ENCODE measurements around the gene MED12.

The MED12 gene

DNA sequence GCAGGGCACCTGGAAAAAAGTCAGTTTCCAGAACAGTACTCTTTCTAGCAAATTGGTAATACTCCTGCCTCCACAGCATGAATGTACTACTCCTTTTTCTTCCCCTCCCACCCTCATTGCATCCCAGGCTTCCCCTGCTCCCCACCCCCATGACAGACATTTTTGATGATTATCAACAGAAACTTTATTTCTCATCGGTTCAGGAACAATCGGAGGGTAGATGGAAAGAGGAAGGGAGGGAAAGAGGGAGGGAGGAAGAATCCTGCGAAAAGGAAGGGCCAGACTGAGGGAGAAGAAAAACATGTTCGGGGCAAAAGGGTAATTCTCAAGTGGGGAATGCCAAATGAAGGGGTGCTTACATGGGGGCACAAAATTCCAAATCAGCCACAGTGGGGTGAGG, 11.2 kb upstream of the MED12 start:
- no peak for DNase-seq (ENCODE audit: low read depth, low spot score)

DNA sequence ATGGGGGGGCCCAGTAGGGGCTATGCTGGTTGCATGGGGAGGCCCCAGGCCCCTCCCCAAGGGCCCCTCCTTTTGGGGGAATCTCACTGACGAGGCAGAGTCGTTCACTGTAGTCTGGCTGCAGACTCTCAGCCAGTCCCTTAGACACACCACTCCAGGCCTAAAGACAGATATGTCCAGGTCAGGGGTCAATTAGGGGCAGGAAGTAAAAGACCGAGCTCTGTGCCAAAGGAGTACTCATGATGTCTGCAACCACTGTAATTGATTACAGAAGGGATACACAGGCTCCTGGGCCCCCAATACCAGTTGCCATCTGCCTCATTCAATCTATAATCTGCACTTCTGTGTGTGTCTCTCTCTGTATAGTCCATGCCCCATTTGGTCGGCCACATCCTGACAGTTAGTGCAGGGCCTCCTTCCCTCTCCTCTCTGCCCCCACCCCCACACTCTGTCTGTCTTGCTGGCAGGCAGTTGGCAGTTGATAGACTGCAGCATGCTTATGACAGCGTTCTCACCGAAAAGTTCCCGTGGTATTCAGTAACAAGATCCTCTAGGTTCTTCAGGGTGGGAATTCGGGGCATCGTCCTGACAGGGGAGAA, 10.5 kb upstream of the MED12 start:
- DNase-seq (ENCODE audit: low read depth, low spot score): no peak

DNA sequence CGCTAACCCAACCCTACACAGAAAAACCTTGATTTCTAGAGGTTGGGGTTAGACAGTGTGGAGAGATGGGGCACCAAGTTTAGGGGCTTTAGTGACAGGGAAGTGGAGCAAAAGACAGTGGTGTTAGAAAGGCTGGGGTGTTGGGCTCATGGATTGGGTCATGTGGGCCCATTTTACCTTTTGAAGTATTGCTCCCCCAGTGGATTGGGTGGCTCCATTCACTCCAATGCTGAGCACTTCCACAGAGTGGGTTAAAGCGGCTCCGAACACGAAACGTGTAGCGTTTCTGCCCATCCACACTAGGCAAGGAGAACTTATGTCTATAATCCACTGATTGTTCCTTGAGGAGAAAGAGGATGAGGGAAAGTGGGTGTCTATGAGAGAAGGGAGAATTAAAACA, 9.3 kb upstream of the MED12 start:
- no peak for DNase-seq (ENCODE audit: low read depth, low spot score)

DNA sequence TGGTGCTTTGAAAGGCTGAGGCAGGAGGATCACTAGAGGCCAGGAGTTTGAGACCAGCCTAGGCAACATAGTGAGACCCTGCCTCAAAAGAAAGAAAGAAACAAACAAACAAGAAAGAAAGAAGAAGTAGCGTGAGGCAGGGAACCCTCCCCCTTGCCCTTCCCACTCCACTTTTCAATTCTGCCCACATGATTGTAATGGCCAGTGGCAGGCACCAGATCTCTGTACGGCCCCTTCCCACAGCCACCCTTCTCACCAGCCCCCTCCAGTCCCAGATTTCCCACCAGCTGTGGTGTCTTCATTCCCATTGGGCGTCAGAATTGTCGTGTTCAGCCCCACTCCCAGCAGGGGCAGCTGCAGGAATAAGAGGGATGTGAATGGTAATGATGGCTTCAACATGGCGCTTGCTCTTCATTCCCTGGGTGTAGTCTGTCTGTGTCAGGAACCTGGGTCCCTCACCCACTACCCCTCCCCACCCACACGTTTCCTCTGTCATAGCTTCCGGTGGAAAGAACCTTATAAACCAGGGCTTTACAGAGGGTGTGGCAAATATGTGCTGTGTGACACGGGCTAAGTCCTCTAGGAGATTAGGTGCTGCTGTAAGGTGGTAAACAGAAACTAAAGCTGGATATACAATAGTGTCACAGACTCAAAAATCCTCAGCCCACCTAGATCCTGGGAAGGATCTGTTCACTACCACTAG, 7.1 kb upstream of the MED12 start, which contains the start of gene IL2RG:
Gene IL2RG (minus strand): TSS at position 437 of the 703 bp plus-strand sequence. CDS start 38 bp downstream, at position 399.
- no peak for DNase-seq (ENCODE audit: low read depth, low spot score)

DNA sequence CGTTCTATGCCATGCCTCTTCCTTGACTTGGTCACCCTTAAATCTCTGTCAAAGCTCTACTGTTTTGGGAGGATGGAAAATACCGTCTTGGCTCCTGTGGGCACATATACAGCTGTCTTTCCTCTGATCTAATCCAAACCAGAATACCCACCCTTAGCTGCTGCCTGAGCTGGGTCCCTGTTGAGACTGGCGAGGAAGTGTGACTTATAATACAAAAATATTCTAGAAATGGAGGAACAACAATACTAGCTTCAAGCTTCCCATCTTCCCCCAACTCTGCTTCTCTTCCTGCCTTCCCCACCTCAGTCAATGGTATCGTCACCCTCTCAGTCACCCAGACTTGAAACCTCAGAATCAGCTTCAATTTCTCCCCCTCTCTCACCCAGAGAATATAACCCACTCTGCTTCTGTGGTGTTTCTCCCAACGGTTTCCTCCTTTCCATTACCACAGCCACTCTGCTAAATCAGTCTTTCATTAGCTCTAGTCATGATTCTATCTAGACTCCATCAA, 6.4 kb upstream of the MED12 start:
- DNase-seq (ENCODE audit: low read depth, low spot score): no peak

DNA sequence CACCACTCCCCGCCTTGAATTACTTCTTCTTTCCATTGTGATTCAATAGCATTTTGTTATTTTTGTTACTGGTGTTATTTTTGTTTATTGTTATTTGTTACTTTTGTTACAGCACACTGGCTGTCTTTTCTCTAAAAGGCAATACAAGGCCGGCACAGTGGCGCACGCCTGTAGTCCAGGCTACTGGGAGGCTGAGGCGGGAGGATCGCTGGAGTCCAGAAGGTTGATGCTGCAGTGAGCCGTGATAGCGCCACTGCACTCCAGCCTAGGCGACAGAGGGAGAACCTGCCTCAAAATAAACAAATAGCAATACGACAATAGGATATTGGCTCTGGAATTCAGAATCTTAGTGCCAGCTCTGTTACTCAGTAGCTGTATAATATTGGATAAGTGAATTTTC, 1.0 kb upstream of the MED12 start:
- DNase-seq (ENCODE audit: low read depth, low spot score): no peak

DNA sequence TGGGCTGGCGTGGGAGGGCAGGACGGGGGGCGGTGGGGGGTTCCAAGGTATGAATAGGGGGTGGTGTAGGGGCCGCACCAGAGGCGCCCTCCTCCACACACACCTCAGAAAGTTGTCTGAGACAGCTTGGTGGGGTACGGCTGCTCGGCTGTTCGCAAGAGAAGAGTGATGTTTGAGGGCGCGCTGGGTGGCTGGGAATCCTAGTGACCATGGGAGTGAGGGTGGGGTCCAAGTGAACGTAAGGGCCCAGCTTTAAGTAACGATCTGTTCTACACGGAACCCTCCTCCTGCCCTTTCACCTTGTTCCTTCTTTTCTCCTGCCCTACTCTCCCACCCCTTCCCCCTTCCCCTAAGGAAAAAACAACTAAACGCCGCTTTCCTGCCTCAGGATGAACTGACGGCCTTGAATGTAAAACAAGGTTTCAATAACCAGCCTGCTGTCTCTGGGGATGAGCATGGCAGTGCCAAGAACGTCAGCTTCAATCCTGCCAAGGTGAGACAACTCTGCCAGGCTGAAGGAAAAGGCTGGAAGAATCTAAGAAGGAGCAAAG, 664 bp downstream of the MED12 start:
- DNase-seq (ENCODE audit: low read depth, low spot score): peak; percentile 16

DNA sequence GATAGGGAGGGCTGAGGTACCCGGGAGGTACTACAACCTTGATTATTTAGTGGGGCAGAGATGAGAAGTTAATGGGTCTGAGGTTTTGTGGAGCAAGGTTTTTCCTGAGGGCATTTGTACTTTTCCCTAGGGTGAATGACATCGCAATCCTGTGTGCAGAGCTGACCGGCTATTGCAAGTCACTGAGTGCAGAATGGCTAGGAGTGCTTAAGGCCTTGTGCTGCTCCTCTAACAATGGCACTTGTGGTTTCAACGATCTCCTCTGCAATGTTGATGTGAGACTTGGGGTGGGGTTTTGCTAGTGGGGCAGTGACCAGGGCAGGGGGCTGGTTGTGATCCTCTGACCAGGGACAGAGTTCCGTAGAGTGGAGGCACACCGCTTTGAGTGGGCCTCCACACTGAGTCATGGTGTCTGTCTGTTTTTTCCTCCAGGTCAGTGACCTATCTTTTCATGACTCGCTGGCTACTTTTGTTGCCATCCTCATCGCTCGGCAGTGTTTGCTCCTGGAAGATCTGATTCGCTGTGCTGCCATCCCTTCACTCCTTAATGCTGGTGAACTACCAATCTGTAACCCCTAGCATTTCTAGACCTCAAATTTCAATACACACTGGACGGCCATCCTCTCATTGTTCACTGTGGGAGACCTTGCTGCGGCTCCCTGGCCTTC, 9.9 kb downstream of the MED12 start:
- DNase-seq (ENCODE audit: low read depth, low spot score): no peak

DNA sequence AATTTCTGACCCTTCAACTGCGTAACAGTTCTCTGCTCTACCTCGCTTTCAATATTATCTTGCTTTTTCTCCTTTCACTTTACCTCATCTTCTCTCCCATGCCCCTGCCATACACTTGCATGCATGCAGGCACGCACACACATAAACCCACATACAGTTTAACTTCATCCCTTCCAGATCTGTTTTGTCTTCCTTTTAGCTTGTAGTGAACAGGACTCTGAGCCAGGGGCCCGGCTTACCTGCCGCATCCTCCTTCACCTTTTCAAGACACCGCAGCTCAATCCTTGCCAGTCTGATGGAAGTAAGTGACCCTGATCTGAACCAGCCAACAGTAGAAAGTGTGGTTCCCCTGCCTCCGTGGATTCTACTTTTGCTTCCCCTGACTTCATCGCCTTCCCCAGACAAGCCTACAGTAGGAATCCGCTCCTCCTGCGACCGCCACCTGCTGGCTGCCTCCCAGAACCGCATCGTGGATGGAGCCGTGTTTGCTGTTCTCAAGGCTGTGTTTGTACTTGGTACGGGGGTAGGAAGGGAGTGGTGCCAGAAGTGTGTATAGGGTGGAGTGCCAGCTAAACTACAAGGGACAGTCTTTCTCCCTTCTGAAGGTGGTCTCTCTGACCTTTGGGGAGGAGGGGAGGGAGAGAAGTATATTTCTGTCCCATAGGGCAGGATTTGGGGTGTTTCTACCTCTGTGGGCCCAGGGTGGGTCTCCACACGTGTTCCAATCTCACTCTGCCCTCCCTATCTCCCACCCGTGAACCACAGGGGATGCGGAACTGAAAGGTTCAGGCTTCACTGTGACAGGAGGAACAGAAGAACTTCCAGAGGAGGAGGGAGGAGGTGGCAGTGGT, 10.7 kb downstream of the MED12 start:
- DNase-seq (ENCODE audit: low read depth, low spot score): peak; percentile 77

DNA sequence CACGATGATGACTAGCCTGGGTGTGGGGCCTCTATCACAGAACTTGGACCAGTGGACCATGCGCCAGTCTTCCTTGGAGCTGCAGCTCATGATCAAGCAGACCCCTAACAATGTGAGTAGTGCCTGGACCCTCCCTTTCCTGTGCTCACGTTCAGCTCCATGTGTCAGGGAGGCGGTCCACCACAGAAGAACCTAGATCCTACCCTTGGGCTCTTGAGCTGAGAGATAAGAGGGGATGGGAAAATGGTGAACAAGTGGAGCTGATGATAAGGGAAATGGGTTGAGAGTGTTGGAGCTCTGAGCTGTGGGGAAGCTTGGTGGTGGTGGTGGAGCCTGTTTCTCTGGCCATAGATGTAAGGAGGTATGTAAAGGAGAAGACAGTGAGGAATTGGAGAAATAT, 13.1 kb downstream of the MED12 start:
- no peak for DNase-seq (ENCODE audit: low read depth, low spot score)

DNA sequence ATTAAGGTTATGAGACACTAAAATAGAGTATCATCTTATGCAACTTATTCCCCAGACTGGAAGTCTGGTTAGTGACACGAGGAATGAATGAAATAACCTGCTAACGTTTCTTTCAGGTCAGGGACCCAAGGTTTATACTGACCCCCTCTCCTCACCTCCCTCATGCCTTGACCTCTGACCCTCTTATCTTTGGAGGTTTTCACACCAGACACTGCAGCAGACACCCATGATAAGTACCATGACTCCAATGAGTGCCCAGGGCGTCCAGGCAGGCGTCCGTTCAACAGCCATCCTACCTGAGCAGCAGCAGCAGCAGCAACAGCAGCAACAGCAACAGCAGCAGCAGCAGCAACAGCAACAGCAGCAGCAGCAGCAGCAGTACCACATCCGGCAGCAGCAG, 22.0 kb downstream of the MED12 start:
- DNase-seq (ENCODE audit: low read depth, low spot score): no peak

DNA sequence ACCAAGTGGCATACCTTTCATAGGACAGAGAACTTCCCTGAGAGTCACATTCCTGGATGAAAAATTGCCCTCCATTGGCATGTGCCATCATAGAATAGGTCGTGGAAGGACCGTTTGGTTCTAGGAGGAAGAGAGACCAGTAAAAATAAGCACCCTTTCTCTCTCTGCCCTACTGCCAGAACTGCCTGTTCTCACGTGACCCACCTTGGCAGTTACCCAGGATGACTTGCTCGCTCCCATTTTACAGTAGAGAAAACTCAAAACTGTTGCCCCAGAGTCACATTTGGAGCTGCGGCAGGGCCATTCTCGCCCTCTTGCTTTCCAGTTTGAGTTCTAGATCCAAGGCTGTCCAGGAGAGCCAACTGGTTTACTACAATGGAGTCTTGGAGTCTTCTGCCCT, 25.1 kb downstream of the MED12 start:
- no peak for DNase-seq (ENCODE audit: low read depth, low spot score)

DNA sequence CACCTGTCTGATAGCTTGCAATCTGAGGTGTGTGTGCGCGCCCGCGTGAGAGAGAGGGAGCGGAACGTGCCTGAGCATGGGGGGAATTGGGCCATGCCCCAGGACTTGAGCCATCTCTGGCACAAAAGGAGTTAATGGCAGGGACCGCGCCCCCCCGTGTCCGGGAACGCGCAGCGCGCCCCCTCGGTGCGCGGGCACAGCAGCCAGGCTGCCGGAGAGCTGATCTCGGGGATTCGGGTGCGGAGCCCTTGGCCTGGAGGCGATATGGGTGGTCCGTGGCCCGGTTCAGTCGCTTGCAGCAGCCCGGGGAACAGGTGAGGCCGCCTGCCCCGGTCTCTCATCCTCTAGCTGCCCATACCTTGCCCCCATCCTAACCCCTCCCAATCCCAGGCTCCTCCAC, 26.3 kb downstream of the MED12 start, which contains the start of gene NLGN3:
Gene NLGN3 (plus strand): TSS at position 191 of the 400 bp plus-strand sequence. CDS start 2,909 bp downstream, outside the sequence.
- DNase-seq (ENCODE audit: low read depth, low spot score): peak; percentile 17

DNA sequence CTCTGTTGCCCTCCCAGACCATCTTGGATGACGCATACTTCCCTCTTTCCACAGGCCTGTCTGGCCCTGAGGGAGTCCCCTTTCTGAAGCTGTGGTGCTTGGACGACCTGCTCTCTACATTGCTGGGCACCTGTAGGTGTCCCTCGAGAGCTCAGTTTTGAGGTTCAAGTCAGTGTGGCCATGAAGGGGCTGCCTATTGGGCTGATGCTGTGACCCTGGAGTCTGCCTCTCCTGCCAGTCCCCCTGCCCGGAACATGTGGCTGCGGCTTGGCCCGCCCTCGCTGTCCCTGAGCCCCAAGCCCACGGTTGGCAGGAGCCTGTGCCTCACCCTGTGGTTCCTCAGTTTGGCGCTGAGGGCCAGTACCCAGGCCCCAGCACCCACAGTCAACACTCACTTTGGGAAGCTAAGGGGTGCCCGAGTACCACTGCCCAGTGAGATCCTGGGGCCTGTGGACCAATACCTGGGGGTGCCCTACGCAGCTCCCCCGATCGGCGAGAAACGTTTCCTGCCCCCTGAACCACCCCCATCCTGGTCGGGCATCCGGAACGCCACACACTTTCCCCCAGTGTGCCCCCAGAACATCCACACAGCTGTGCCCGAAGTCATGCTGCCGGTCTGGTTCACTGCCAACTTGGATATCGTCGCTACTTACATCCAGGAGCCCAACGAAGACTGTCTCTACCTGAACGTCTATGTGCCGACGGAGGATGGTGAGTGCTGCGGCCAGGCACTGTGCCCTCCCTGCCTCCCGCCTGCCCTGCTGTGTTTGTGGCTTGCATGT, 29.3 kb downstream of the MED12 start:
- DNase-seq (ENCODE audit: low read depth, low spot score): no peak

DNA sequence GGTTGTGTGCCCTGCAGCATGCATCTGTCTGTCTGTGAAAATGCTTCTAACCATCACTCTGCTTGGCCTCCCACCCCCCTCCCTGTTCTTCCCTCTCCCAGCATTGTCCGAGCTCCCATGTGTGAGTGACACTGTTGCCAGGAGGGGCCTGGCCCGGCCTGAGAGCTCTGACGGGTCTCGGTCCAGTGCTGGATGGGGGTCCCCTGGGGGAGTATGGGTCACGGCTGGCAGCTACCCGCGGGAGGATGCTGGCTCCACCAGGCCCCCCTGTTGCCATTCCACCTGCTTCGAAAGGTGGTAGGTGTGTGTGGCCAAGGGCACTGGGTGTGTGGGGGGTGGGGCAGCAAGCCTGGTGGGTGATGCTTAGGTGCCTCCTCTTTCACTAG, 29.9 kb downstream of the MED12 start:
- DNase-seq (ENCODE audit: low read depth, low spot score): no peak

DNA sequence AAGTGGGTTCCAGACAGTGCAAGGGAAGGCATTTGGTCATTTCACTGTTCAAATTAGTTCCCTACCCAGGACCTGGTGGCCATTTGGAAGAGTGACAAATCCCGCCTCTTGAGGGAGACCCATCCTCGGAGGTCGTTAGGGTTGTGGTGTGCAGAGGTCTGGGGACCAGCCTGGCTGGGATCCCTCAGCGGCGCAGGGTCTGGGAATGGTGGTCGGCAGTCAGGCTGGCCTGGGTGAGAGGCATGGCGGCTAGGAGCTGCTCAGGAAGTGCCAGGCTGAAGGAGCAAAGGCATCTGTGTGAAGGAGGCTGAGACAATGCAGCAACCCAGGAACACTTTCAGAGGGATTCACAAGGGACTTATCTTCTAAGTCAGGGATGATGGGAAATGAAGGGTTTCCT, 33.0 kb downstream of the MED12 start:
- DNase-seq (ENCODE audit: low read depth, low spot score): no peak

DNA sequence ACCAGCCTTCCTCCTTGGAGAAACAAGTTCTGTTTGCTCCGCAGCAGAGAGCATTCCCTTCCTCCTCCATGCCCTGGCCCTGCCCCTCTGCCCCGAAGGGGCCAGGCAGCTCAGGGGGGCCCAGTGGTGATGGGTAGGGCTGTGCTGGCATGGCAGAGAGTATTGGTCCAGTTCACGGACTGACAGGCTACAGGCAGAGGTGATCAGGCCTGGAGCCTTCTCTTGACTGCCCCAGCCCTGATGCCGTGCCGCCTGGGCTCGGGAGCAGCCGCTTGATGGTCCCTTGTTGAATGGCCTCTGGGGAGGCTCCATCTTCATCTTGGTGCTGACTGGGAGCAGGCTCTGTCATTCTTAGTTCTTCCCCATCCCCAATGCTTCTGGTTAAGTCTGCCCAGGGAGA, 35.8 kb downstream of the MED12 start:
- DNase-seq (ENCODE audit: low read depth, low spot score): no peak

DNA sequence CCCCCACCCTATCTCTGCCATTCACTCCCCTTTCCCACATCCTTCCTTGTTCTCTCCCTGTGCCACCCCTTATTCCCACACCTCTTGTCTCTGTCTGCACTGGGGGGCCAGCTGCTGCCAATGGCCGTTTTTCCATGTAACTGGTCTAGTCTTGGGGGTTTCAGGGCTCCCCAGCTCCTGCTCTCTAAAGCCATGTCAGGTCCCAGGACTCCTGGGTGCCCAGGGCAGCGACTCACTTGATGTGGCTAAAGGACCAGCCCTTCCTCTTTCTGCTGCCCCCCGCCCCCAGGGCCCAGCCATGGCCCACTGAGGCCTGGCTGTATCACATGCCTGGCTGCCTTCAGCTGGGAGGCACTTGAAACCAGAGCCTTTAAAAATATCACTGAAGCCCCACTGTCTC, 36.2 kb downstream of the MED12 start:
- DNase-seq (ENCODE audit: low read depth, low spot score): no peak

DNA sequence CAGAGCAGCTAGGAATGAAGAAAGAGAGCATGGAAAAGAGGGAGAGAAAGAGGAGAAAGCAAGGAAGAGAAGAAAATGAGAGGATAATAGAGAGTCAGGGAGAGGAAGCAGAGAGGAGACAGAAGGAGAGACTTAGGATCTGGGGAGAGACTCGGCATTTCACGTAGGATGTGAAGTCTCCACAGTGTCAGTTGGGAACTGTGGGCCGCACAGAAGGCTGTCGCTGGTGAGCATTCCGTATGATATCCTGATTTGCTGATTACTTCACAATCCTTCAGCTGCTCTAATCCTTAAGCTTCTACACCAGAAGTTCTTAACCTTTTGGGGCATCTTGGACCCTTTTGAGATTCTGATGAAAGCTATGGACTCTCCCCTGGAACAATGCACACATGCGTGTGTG, 40.2 kb downstream of the MED12 start:
- DNase-seq (ENCODE audit: low read depth, low spot score): no peak

DNA sequence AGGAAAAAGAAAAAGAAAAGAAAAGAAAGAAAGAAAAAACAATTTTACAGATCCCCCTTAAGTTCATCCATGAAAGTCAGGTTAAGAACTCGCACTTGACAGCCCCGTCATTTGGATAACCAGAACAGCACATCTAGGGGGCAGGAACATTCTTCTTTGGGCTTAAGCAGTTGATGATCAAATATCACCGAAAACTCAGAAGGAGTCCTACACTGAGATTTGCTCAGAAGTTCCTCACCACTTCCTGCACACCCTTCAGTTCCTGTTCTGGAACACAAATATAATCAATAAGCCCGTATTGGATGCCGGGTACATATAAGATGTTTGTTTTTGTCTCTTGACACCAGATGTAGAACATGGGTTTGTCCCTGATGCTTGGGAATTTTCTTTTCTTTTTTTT, 40.9 kb downstream of the MED12 start:
- DNase-seq (ENCODE audit: low read depth, low spot score): no peak

DNA sequence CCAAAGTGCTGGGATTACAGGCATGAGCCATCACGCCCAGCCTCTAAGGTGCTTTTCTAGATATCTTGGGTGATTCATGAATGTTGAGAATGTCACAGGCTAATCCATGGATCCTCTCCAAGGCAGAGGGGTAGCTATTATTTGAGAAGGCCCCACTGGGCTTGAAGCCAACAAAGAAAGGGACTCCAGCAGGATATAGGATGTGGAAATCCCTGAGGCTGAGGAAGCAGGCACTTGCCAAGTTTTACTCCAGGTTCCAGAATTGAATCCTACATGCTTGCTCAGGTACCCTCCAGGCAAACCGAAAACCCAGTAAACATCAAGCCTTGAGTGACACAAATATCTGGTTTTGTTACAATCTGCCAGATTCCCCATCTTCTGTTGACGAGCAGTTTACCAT, 42.1 kb downstream of the MED12 start:
- no peak for DNase-seq (ENCODE audit: low read depth, low spot score)
